Activated gamma-delta T cell treated with Interleukin-2 at 50 U/mL for 16 hours (primary cell): ENCODE measurements around the gene SLC9A9.

Source experiments
- DNase-seq: peaks from one replicate; pipeline ENCODE4 v3.0.0-alpha.2; 2020

SLC9A9 gene

DNA sequence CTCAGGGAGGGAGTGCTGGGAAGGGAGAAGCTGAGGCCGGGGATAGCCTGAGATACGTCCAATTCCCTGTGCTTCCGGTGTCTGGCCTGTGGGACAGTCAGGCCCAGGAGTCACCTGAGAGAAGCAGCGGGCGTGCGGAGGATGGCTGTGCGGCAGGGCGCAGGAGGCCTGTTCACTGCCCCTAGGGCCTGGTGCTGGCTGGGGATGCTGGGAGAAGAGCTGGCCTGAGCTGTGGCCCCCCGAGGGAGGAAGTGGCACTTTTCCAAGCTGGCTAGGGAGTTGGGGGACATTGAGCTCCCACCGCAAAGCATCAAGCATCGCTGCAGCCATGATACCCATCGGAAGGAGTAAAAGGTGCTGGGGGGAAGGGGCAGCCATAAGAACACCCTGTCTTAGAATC, 619.9 kb downstream of the SLC9A9 start:
- DNase-seq: no peak

DNA sequence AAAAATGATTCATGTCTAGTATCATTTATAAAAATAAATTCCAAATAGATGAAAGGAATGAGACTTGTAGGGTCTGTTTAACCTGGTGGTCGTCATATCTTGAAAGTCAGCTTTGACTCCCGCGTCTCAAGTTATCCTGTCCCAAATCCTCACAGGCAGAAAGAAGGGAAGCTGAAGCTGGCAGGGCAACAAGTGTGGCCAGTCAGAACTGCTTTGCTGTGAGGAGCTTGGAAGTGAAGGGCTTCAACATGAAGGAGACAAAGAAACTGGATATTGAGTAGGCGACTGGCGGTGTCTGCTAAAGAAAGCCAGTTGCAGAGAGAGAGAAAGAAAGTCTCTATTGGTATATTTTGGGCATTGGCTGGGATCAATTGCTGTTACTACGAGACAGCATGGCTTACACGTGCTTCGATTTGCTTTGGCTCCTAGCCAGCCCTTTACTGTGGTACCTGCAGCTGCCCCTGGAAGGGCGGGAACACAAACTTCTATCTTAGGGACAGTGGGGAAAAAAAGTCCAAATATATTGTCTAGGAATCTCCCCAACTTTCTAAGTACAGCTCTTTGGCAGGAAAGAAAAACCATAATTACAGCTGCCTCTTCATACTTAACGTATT, 621.5 kb downstream of the SLC9A9 start:
- DNase-seq: no peak

DNA sequence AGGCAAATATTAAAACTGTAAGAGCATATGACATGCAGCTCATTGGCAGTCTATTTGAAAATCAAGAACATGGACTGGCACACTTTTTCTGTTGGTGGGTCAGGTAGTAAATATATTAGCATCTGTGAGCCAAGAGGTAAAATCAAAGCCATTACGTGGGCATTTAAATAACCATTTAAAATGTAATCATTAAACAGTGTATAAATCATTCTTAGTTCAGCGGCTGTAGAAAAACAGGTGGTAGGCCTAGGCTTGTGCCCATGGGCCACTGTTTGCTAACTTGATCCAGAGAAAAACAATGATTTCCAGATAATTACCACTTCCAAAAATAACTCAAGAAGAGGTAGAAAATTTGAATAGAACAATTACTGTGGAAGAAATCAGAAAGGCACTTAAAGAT, 623.6 kb downstream of the SLC9A9 start:
- DNase-seq: no peak

DNA sequence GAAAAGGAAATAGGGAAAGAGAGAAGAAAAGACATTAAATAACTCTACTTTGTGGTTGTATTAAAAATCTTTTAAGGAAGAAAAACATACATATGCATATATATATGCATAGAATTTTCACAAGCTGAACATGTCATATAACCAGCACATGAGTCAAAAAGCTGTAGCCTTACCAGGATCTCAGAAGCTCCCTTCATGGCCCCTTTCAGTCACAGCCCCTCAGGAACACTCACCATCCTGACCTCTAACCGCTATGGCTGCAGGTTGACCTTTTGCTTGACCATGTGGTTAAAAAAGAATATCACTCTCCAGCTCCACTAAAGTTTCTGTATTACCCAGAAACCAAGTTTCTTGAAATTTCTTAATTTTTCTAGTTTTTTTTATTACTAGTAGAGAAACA, 625.3 kb downstream of the SLC9A9 start:
- no peak for DNase-seq

DNA sequence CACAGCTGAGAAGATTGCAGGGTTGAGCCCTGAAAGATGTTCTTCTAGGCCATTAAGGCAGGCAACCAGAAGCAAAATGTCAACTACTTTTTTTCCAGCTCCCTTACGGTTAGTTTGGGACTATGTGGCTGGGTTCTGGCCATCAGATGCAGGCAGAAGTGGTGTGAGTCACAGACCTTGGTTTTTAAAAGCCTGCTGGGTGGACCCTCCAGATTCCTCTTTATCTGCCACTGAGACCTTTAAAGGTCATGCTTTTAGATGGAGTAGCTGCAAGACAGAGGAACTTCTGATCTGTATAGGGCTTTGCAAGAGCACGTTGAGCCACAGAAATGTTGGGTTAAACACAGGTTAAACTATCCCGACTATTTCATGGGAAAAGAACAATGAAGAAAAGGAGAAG, 625.8 kb downstream of the SLC9A9 start:
- no peak for DNase-seq

DNA sequence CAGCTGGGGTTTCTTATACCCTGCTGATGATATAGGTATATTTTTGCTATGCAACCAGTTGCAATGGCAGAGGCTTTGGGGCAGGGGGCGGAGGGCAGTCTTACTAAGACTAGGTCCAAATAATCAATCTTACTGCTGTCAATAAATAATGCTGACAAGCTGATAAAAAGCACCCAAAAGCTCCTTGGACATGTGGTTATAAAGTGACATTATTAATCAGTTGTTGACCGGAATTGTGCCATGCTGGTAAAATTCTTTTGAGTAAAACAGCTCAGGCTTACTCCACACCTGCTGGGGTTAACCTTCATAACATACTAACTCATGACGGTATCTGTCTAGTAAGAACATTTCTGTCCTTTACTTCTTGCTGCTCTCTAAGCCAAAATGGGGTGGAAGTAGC, 626.8 kb downstream of the SLC9A9 start:
- no peak for DNase-seq

DNA sequence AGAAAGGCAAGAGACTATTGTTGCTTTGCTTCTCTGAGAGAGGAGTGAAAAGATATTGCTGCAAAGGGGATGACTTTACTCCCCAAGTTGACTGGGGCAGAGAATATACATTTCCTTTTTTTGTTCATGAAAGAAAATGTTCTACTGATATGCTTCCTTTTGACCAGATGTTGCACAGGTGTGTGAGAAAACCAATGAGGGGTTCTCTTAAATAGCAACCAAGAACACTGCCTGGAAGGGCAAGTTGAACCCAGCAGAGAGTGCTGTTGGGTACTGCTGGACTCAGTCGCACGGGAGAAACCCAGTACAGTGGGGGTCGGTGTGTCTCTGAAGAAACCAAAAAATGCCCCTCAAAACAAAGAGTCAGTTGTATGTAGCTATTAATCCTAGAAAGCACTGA, 627.5 kb downstream of the SLC9A9 start:
- no peak for DNase-seq

DNA sequence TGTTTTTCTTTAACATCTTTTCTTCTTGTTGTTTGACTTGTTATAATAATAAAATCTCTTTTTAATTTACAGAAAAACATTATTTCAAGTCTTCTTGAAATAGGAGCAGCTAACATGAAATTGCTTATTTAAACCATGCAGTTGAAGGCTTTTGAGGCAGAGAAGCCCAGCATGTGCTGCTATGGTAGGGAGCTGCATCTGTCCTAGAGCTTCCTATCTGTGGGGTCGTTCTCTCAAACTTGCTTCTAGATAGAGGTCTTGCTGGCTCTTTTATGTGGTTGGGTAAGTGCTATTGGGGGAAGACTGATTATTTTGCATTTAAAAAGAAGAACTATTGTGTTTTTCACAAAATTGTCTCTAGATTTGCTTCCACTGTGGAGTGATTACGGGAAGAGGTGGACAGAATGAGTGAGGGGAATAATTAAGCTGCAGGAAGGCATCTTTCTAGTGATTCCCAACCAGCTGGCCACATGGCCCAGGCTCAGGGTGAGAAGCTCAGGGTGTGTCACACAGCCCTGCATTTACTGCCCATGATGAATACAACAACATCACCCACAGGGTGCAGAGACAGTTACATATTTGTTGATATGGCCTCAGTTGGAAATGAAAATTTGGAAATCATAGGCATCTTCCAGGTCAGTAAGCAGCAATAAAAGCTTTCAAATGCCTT, 630.0 kb downstream of the SLC9A9 start:
- no peak for DNase-seq

DNA sequence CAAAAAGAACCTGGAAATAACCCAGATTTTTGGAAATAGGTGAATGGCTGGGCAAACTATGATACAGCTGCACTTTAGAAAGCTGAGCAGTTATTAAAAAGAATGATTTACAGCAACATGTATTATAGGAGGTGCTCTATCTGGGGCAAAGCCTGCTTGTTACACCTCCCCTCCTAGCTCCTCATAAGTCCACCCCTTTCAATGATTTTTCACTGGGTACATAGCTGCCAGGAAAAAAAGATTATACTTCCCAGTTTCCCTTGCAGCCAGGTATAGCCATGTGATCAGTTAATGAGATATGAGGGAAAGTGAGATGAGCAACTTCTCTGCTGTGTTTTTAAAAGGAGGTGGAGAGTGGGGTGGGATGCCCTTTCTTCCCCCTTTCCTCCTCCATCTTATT, 631.0 kb downstream of the SLC9A9 start:
- DNase-seq: no peak

DNA sequence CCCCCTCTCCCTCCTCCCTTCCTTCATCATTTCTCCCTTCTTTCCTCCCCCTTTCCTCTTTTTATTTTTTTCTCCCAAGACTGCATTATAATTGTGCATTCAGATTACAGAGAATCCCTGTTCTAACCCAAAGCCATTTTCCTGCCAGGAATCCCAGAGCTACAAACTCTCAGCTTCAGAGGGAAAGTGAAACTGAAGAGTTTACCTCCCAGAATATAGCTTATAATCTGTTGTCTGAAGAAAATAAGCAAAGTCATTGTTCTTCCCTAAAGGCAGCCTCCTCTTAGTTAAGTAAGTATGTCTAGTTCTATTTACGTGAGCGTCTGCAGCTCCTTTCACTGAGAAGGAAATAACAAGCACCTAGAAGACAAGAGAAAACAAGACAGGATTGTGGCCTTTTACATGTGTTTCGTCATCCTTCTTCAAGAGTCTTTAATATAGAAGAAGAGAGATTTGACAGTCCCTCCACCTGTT, 631.5 kb downstream of the SLC9A9 start:
- no peak for DNase-seq
